Ascending aorta (tissue), 2 donors: ENCODE data around the gene ARHGEF4. TPM values are rescaled to one million over a fixed set of nuclear protein-coding genes. Genes with fewer than 3 reads are reported as not detected.

Source experiments
- DNase-seq, 2 donors: peaks; one replicate each; pipeline ENCODE4 v3.0.0-alpha.2; 2019; ENCODE audit warnings: low spot score in 2 of 2
- H3K27ac ChIP-seq, 2 donors: fragments of 200-600 bp; sonication (generic); one replicate each; pipeline ENCODE4 v1.5.1; 2016 to 2017; ENCODE audit warnings: mild to moderate bottlenecking in 1 of 2
- H3K27me3 ChIP-seq: fragments of 200-600 bp; sonication (generic); one replicate; pipeline ENCODE4 v1.5.1; 2017
- H3K36me3 ChIP-seq, 2 donors: fragments of 200-600 bp; sonication (generic); one replicate each; pipeline ENCODE4 v1.5.1; 2016
- H3K4me1 ChIP-seq, 2 donors: fragments of 200-600 bp; sonication (generic); one replicate each; pipeline ENCODE4 v1.5.1; 2016 to 2017; ENCODE audit warnings: mild to moderate bottlenecking in 1 of 2
- H3K4me3 ChIP-seq, 2 donors: fragments of 200-600 bp; sonication (generic); one replicate each; pipeline ENCODE4 v1.5.1; 2016 to 2017; ENCODE audit warnings: mild to moderate bottlenecking in 1 of 2
- H3K9me3 ChIP-seq, 2 donors: fragments of 200-600 bp; sonication (generic); one replicate each; pipeline ENCODE4 v1.5.1; 2016
- intact Hi-C: fragments of 100-400 bp; cut with DNase I; formaldehyde crosslinking; loops from one replicate; pipeline ENCODE4 v1.15.1; 2023
- total RNA-seq: library from RNA; depleted of rRNA; stranded (reverse); fragments of >200 nt; gene quantifications from one replicate; pipeline ENCODE4 v1.1.0, GENCODE V29; 2016
- TF ChIP-seq, protein P1 (sequence below), 3 experiments: fragments of 200-600 bp in 2 of 3; fragments of 450-650 bp in 1 of 3; sonication (generic) in 2 of 3; IDR thresholded peaks; one replicate each; pipeline ENCODE4 v1.5.1; 2016 to 2019; ENCODE audit warnings: antibody characterized with exemption in 3 of 3, mild to moderate bottlenecking in 1 of 3, moderate library complexity in 1 of 3

ARHGEF4 gene
- total RNA-seq, 1 donor from 2014 or later = 9.6 TPM

GRCh38 chr2:131094463-131095281, 258.0 kb downstream of the ARHGEF4 start:
- DNase-seq = no peak
- H3K36me3 ChIP-seq = no peaks in the 10 kb centered on the region
- peak overlapping the region in 1 of 2 donors; percentile 88 for H3K4me3 ChIP-seq
- peaks cover 0 to 15% of the 10 kb centered on the region in 2 donors for H3K4me1 ChIP-seq
- no peak overlapping the region for H3K27ac ChIP-seq
- TF ChIP-seq, protein P1, sequence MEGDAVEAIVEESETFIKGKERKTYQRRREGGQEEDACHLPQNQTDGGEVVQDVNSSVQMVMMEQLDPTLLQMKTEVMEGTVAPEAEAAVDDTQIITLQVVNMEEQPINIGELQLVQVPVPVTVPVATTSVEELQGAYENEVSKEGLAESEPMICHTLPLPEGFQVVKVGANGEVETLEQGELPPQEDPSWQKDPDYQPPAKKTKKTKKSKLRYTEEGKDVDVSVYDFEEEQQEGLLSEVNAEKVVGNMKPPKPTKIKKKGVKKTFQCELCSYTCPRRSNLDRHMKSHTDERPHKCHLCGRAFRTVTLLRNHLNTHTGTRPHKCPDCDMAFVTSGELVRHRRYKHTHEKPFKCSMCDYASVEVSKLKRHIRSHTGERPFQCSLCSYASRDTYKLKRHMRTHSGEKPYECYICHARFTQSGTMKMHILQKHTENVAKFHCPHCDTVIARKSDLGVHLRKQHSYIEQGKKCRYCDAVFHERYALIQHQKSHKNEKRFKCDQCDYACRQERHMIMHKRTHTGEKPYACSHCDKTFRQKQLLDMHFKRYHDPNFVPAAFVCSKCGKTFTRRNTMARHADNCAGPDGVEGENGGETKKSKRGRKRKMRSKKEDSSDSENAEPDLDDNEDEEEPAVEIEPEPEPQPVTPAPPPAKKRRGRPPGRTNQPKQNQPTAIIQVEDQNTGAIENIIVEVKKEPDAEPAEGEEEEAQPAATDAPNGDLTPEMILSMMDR (IDR thresholded peaks at IDR 0.05) = no peak
- H3K9me3 ChIP-seq = no peaks in the 10 kb centered on the region
- H3K27me3 ChIP-seq = no peaks in the 10 kb centered on the region
- intact Hi-C loops = loop anchor here (5.0 kb wide), 5 partner anchors 367 to 752 kb away; partner anchors contain the start of genes GPR148, IMP4, MZT2A and PTPN18

Other genes starting within 250 kb of the ARHGEF4 start
- not detected for gene CFC1, start 237.3 kb upstream of the ARHGEF4 start, total RNA-seq
- gene POTEJ, start 225.5 kb upstream of the ARHGEF4 start, total RNA-seq = not detected
- not detected for gene GPR148, start 107.8 kb upstream of the ARHGEF4 start, total RNA-seq
- gene AMER3, start 81.4 kb upstream of the ARHGEF4 start, total RNA-seq = not detected